Stomach smooth muscle (tissue), 2 donors: ENCODE measurements around the gene TNFRSF9.

Source experiments
- H3K27ac ChIP-seq: one replicate; pipeline ENCODE4 v1.7.0; 2013; ENCODE audit warnings: mild to moderate bottlenecking, low read length, inconsistent platforms
- H3K27me3 ChIP-seq, 2 donors: one replicate each; pipeline ENCODE4 v1.7.0; 2013; ENCODE audit warnings: low read length in 2 of 2; ENCODE audit not compliant: insufficient read depth in 2 of 2, control insufficient read depth in 1 of 2
- H3K36me3 ChIP-seq, 2 donors: one replicate each; pipeline ENCODE4 v1.7.0; 2013; ENCODE audit warnings: low read length in 2 of 2; ENCODE audit not compliant: control insufficient read depth in 2 of 2, insufficient read depth in 2 of 2
- H3K4me1 ChIP-seq: one replicate; pipeline ENCODE4 v1.7.0; 2013; ENCODE audit warnings: low read length; ENCODE audit not compliant: control insufficient read depth, insufficient read depth
- H3K4me3 ChIP-seq, 2 donors: one replicate each; pipeline ENCODE4 v1.7.0; 2013; ENCODE audit warnings: low read length in 2 of 2
- H3K9ac ChIP-seq, 2 donors: one replicate each; pipeline ENCODE4 v1.7.0; 2013; ENCODE audit warnings: low read length in 2 of 2, mild to moderate bottlenecking in 1 of 2
- H3K9me3 ChIP-seq, 2 donors: one replicate each; pipeline ENCODE4 v1.7.0; 2013; ENCODE audit warnings: low read length in 2 of 2; ENCODE audit not compliant: control insufficient read depth in 2 of 2
- donor health status: healthy.
- donor health status: Pancreatic carcinoma.

The TNFRSF9 gene

DNA sequence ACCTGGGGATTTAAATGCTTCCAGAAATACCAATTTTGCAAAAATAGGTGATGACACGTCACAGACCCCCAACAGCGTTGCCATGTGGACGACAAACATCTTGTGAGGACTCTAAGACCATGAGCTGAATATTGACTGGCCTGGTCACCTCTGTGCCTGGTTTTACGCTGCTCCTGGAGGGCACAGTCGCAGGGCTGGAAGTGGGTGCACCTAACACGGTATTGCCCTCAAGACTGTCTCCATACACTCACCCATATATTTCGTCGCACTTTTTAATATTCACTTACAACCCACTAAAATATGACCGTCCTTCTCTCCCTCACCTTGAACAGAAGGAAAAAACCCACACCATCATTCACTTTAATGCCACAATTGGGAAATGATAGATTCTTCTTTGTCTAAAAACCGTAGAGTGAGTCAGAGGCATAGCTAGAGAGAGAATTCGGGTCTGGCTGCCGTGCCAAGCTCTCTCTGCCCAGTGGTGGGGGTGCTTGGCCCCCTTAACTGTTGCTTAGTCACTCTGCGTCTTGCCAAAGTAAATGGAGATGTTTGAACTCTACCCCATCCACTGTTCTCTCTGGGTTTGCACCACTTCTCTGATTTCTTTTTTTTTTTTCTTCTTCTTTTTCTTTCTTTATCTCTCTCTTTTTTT lies 47.0 kb downstream of the TNFRSF9 start:
- Histone ChIP-seq H3K4me3 (no peak overlapping the region), H3K9me3 (no peaks in the 10 kb centered on the region), H3K4me1 (no peaks in the 10 kb centered on the region), H3K9ac (no peak overlapping the region), H3K27me3 (peaks cover 2 to 6% of the 10 kb centered on the region in 2 donors), H3K27ac (no peak overlapping the region), H3K36me3 (no peaks in the 10 kb centered on the region)

DNA sequence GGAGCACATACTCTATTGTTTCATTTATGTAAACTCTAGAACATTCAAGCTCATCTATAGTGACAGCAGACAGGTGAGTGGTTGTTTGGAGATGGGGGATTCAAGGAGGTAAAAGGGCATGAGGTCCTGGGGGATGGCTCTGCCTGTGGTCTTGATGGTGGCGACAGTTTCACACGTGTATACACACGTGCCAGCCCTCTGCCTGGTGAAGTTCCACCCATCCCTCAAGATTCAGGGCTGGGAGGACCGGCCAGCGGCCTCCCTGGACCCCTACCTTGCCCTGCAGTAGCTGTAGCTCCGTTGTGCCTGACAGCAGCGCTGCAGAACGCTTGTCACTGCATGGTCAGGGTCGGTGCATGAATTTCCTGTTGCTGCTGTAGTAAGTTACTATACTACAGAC lies 48.8 kb downstream of the TNFRSF9 start:
- no peak overlapping the region for H3K9ac ChIP-seq

DNA sequence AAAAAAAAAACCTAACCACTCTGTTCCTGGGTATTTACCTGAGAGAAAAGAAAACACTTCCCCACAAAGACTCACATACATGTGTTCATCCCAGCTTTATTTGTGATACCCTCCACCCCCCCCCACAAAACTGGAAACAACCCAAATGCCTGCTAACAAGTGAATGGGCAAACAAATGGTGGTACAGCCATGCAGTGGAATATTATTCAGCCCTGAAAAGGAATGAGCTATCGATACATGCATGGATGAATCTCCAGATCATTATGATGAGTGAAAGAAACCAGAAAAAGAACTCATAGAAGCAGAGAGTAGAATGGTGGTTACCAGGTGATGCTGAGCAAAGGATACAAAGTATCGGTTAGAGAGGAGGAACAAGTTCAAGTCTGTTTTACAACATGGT lies 49.8 kb downstream of the TNFRSF9 start:
- no peak overlapping the region for H3K4me3 ChIP-seq
- H3K27me3 ChIP-seq, result peaks cover 14 to 15% of the 10 kb centered on the region in 2 donors

More for the DNA sequence above, 48.8 kb downstream of the TNFRSF9 start:
- Histone ChIP-seq H3K9me3 (no peaks in the 10 kb centered on the region), H3K27me3 (peaks cover 10 to 14% of the 10 kb centered on the region in 2 donors), H3K36me3 (no peaks in the 10 kb centered on the region), H3K27ac (no peak overlapping the region), H3K4me3 (no peak overlapping the region), H3K4me1 (no peaks in the 10 kb centered on the region)

DNA sequence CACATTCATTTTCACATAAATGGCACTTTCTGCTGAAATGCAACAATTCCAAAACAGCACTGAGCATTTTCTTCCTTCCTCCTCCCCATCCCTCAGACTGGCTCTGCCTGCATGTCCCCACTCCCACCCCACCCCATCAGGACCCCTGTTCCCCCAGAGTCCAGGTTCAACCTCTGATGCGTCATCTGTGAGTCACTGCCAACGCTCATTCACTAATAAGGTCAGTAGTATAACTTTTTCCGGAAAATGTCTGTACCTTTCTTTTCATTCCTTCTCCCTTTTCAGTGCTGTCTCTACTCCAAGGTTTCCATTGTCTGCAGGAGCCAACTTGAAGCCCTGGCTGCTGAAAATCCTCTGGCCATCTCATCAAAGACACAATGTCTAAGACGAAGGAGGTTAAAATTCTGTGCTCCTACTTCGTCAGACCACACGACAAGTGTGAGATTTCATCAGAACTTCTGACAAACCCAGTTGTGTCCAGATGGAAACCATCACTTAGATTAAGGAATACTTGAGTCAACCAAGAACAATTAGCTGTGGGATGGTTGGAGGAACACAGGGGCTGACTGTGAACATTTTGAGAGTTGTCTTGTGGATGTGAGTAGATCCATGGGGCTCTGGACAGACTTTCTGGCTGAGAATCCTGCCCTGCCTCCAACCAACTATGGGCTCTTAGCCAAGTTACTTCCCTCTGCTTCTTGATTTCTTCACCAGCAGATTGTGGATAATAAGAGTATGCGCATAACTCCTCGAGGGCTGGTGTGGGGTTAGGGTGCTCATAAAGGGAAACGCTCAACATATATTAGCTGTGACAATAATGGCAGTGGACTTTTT lies 52.2 kb downstream of the TNFRSF9 start:
- no peak overlapping the region for H3K9ac ChIP-seq
- H3K27me3 ChIP-seq, result peaks cover 14 to 15% of the 10 kb centered on the region in 2 donors

More for the DNA sequence above, 49.8 kb downstream of the TNFRSF9 start:
- Histone ChIP-seq H3K27ac (no peak overlapping the region), H3K9me3 (no peaks in the 10 kb centered on the region), H3K36me3 (no peaks in the 10 kb centered on the region), H3K4me1 (no peaks in the 10 kb centered on the region), H3K9ac (no peak overlapping the region)

DNA sequence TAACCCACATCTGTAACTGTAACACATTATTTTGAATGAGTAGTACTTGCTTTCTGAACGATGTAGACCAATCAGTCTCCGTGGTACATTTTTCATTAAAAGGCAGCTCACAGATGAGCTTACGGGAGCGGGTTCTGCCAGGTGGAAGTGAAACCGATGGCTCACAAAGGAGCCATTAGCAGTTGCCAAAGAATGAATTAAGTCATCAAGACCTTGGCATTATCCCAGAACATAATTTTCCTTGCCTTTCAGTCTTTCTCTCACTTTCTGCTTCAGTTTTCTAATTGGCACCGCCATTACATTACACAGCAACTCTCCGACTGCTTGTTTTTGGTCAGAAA lies 54.3 kb downstream of the TNFRSF9 start:
- no peak overlapping the region for H3K27ac ChIP-seq
- peaks cover 12 to 15% of the 10 kb centered on the region in 2 donors for H3K27me3 ChIP-seq
- H3K4me1 ChIP-seq, result no peaks in the 10 kb centered on the region
- no peaks in the 10 kb centered on the region for H3K36me3 ChIP-seq
- H3K4me3 ChIP-seq, result no peak overlapping the region
- H3K9me3 ChIP-seq, result no peaks in the 10 kb centered on the region
- H3K9ac ChIP-seq, result no peak overlapping the region

More for the DNA sequence above, 52.2 kb downstream of the TNFRSF9 start:
- Histone ChIP-seq H3K36me3 (no peaks in the 10 kb centered on the region), H3K4me1 (no peaks in the 10 kb centered on the region), H3K4me3 (no peak overlapping the region), H3K9me3 (no peaks in the 10 kb centered on the region), H3K27ac (no peak overlapping the region)

DNA sequence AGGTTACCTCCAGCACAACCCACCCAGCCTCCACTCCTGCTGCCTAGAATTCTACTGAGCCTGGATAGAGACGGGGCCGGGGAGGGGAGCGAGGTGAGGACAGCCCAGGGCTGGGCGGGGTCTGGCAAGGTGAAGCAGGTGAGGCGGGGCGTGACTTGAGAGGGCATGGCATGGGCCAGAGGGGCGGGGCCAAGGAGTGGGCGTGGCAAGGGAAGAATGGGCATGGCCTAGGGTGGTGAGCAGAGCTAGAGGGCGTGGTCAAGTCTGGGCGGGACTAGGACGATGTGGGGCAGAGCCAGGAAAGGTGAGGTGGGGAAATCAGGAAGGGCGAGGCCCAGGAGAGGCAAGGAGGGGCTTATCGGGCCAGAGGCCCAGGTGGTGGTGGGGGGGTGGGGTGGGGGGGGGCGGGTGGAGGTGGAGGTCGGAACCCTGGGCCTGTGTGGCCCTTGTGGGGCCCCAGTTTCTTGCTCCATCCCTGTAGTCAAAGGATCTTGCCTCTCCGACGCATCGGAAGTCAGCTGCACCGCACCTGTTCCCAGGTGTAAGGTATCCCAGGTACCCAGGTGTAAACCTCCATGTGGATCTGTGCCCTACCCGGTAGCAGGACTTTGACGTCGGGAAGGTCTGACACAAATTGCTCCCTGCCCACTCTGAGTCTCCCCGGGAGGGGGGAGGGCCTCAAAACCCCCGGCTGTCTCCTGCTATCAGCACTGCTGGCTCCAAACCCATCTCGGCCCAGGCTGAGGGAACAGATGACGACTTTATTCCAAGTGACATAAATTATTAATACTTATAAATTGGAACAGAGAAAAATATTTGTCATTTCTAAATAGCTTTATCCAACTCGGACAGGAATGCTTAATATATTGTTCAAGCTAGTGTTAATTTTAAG lies 54.9 kb downstream of the TNFRSF9 start:
- H3K4me3 ChIP-seq, result no peak overlapping the region
- H3K4me1 ChIP-seq, result no peaks in the 10 kb centered on the region
- H3K9me3 ChIP-seq, result no peaks in the 10 kb centered on the region
- peaks cover 10 to 15% of the 10 kb centered on the region in 2 donors for H3K27me3 ChIP-seq
- no peaks in the 10 kb centered on the region for H3K36me3 ChIP-seq
- H3K9ac ChIP-seq, result no peak overlapping the region
- H3K27ac ChIP-seq, result no peak overlapping the region

DNA sequence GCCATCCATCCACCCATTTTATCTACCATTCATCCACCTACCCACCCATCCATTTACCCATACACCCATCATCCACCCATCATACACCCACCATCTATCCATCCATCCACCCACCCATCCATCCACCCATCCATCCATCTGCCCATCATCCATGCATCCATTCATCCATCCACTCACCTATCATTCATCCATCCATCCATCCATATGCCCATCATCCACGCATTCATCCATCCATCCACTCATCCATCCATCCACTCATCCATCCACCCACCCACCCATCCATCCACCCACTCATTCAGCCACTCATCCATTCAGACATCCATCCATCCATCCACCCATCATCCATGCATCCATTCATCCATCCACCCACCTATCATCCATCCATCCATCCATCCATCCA lies 55.9 kb downstream of the TNFRSF9 start:
- Histone ChIP-seq H3K9ac (no peak overlapping the region), H3K27me3 (peaks cover 9 to 15% of the 10 kb centered on the region in 2 donors), H3K4me1 (no peaks in the 10 kb centered on the region), H3K4me3 (no peak overlapping the region), H3K9me3 (no peaks in the 10 kb centered on the region), H3K27ac (no peak overlapping the region), H3K36me3 (no peaks in the 10 kb centered on the region)

DNA sequence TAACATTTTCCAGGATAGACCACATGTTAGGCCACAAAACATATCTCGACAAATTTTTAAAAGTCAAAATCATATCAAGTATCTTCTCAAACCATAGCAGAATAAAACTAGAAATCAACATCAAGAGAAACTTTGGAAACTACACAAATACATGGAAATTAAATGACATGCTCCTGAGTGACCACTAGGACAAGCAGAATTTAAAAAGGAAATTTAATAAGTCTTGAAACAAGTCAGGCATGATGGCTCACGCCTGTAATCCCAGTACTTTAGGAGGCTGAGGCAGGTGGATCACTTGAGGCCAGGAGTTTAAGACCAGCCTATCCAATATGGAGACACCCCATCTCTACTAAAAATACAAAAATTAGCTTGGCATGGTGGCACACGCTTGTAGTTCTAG lies 61.4 kb downstream of the TNFRSF9 start:
- Histone ChIP-seq H3K27ac (no peak overlapping the region), H3K9ac (no peak overlapping the region), H3K4me3 (no peak overlapping the region), H3K27me3 (peaks cover 0 to 2% of the 10 kb centered on the region in 2 donors), H3K4me1 (no peaks in the 10 kb centered on the region), H3K9me3 (peaks cover 0 to 2% of the 10 kb centered on the region in 2 donors), H3K36me3 (no peaks in the 10 kb centered on the region)

DNA sequence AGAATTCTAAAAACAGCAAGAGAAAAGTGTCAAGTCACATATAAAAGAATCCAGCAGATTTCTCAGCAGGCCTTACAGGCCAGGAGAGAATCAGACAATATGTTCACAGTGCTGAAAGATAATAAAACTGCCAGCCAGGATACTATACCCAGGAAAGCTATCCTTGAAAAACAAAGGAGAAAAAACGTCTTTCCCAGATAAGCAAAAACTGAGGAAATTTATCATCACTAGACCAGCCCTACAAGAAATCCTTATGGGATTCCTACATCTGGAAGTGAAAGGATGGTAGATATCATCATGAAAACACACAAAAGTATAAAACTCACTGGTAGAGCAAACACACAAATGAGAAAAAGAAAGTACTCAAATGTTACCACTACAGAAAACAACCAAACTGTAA lies 62.6 kb downstream of the TNFRSF9 start:
- no peak overlapping the region for H3K27ac ChIP-seq
- peaks cover 0 to 2% of the 10 kb centered on the region in 2 donors for H3K27me3 ChIP-seq
- no peak overlapping the region for H3K4me3 ChIP-seq
- H3K9me3 ChIP-seq, result peaks cover 0 to 2% of the 10 kb centered on the region in 2 donors
- H3K36me3 ChIP-seq, result no peaks in the 10 kb centered on the region
- no peak overlapping the region for H3K9ac ChIP-seq
- no peaks in the 10 kb centered on the region for H3K4me1 ChIP-seq
